GM12873 (cell line): ENCODE data around the gene SLX9.

Source experiments
- TF ChIP-seq, protein P1 (sequence below): IDR thresholded peaks from 2 replicates; pipeline ENCODE4 v1.5.1; 2012; ENCODE audit warnings: low read depth, mild to moderate bottlenecking, moderate library complexity, low read length, control low read depth; ENCODE audit not compliant: insufficient read depth; ENCODE audit errors: missing control alignments

The SLX9 gene

DNA sequence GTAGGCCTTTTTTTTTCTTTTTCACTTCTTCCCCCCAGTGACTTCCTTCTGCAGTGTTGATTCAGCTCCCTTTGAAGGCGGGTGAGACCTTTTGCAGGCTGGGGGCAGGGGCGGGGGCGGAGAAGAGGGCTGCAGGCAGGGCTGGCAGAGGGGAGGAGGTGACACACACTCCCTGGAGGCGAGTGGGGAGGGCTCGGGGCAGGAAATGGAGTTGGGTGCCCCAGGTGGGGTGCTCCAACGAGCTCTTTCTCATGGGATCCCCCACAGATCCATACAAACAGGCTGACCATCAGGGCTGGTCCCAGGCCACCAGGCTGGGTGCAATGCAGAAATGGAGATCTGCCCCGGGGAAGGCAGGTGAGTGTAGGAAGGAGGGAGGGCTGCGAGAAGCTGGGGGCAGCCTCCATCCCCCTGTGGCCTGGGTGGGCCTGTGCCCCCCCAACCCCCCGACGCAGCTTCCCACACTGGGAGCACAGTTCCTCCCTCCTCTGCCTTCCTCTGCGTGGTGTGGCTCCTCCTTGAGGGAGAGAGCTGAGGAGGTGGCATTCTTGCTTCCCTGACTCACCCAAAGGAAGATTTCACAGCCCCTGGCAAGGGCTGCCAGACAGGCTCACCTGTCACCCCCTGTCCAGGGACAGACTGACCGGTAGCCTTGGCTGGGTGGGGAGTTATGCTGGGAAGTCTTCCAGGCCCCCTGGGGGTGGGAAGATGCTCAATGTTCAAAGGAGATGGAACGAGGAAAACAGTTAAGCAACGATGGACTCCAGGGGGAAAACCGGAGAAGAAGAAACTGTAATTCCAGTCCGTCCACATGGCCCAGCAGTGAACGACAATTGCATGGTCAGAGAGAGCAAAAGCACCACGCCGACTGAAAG, 12.0 kb upstream of the SLX9 start:
- TF ChIP-seq, protein P1, sequence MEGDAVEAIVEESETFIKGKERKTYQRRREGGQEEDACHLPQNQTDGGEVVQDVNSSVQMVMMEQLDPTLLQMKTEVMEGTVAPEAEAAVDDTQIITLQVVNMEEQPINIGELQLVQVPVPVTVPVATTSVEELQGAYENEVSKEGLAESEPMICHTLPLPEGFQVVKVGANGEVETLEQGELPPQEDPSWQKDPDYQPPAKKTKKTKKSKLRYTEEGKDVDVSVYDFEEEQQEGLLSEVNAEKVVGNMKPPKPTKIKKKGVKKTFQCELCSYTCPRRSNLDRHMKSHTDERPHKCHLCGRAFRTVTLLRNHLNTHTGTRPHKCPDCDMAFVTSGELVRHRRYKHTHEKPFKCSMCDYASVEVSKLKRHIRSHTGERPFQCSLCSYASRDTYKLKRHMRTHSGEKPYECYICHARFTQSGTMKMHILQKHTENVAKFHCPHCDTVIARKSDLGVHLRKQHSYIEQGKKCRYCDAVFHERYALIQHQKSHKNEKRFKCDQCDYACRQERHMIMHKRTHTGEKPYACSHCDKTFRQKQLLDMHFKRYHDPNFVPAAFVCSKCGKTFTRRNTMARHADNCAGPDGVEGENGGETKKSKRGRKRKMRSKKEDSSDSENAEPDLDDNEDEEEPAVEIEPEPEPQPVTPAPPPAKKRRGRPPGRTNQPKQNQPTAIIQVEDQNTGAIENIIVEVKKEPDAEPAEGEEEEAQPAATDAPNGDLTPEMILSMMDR: no peak

DNA sequence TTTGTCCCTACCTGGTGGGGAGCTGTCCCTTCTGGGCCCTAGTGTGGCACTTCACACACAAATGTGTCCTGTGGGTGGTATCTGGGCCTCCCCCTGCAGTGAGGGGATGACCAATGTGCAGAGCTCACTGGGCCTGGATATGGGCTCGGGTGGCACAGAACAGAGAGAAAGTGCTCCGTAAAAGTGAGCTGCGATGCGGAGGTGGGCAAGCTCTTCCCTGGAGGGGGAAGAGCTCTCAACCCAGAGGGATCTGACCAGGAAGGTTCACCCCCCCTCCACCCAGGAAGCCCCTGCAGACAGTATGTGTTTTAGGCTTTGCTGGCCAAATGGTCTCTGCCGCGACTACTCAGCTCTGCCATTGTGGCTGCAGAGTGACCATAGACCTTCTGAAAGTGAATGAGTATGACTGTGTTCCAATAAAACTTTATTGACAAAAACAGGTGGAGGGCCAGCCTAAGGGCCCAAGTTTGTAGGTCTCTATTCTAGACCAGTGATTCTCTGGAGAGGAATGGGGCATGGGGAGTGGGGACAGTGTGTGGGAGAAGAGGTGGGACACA, 10.5 kb upstream of the SLX9 start:
- TF ChIP-seq, protein P1: no peak

DNA sequence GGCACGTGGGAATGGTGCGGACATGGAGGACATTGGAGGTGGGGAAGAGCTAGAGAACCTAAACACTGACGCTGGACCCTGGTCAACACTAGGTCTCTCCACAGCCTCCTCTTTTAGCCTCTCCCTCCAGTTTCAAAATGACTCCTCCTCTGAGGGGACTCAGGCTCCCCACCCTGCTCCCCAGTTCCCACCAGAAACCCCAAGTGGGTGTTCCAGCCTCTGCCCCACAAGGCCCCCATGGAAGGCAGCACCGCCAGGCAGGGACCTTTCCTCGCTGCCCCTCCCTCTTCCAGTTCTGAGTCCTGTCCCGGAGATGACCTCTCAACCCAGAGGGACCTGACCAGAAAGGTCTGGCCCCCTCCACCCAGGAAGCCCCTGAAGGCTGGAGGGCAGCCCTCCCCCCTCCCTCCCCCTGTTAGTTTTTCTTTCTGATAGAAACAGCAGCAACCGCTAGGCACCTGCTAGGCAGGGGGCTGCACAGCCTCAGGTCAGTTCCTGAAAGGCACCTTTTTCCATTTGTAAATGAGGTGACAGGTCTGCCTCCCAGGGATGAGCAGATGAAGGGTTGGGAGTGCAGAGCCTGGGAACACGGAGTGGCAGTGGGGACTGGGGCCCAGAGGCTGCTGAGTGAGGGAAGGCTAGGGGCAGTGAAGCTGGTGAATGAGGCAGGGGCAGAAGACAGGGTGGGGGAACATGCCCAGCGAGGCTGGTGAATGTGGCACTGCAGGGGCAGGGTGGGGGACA, 9.9 kb upstream of the SLX9 start:
- TF ChIP-seq, protein P1: no peak

DNA sequence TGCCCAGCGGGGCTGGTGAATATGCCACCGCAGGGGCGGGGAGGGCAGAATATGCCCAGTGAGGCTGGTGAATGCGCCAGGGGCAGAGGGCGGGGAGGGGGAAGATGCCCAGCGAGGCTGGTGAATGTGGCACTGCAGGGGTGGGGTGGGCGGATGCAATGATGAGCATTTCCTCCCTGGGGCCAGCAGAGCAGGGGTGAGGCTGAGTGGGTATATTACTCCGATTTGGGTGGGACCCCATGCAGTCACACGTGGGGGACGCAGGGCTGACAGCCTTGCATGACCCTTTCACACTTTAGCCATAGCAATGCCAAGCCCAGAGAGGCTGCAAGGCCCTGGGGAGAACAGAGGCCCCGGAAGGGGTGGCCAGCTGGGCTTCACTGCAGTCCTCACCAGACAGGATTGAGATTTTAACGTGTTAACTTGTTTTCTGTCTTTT, 9.3 kb upstream of the SLX9 start:
- TF ChIP-seq, protein P1: no peak

DNA sequence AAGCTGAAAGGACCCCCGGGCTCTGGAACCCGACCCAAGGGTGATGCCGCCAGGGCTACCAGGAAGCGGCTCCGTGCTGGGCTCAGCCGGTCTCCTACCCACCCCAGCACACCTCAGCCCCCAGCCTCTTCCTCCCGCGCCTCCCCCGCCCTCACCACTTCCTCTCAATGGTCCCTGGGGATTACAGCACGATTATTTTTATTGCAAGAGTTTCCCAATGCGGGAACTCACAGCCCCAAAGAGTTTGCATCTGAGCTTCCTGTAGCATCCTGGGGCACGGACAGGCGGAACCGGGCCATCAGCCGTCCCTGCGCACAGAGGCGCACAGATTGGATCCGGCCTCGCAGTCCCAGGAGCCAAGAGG, 8.7 kb upstream of the SLX9 start:
- TF ChIP-seq, protein P1: no peak

DNA sequence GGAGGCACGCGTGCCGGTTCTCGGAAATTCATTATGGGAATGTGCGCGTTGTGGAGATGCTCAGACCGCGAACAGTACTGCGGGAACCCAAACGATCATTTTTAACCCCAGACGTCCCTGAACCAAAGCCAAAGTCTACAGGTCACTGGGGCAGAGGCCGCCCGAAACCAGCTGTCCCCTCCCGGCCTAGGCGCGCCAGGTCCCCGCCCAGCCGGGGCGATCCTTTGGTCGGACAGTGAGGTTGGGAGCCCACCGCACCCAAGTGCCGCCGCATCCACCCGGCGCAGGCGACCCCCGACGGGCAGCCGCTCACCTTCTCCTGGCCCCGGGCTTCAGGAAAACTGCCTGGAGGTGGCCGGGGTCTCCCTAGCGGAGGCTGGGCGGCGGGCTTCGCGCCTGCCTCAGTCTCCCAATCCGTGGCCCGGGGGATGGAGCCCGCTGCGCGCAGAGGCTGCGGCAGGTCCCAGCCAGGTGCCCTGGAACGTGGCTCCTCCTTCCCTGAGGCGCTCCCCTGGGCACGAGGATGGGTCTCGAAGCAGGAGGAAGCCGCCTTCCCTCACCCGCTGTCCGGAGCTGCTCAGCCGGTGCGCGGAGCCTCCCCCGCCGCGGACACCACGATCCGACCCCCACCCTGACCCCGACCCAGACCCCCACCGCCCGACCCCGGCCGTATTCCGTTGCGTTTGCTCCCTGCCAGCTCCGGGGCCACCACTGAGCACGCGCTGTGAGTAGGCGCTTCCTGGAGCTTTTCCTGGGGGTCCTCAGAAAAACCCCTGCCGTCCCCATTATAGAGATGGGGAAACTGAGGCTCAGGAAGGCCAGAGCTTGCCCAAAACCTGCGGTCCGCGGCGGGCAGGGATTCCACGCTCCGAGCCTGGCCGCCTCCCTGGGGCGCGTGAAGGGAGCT, 8.1 kb upstream of the SLX9 start:
- TF ChIP-seq, protein P1: no peak
